GM21515 (cell line): Measurements from ENCODE around the gene CDKN2AIP.

Experiments
- ATAC-seq: cut with Tn5 transposase; IDR thresholded peaks from one replicate; pipeline ENCODE4 v1.9.1; 2021; ENCODE audit not compliant: unreplicated experiment

CDKN2AIP gene

GRCh38 chr4:183485411-183486160 lies 41.1 kb downstream of the CDKN2AIP start:
- no peak for ATAC-seq

- ATAC-seq, result no peak
These were observed 48.4 kb downstream of the CDKN2AIP start for GRCh38 chr4:183492791-183493222.

- ATAC-seq, result no peak
These were observed 48.8 kb downstream of the CDKN2AIP start for GRCh38 chr4:183493246-183493645.

- no peak for ATAC-seq
These were observed 50.7 kb downstream of the CDKN2AIP start for GRCh38 chr4:183495184-183495583.
